Thoracic aorta (tissue), 2 donors: ENCODE results near the gene SET. TPM values are rescaled to one million over a fixed set of nuclear protein-coding genes. Genes with fewer than 3 reads are reported as not detected.
"Not testable (repeated sequence)": the region's sequence is repeated elsewhere in the genome, so short reads cannot be mapped to it uniquely, and the experiment has no call there.

Experiments used
- ATAC-seq: fragments of 150-250 bp; one replicate; pipeline ENCODE4 v1.8.0; 2017; ENCODE audit warnings: low read depth; ENCODE audit not compliant: insufficient number of reproducible peaks, low FRiP score
- DNase-seq: peaks from one replicate; pipeline ENCODE4 v3.0.0-alpha.2; 2020; ENCODE audit warnings: low spot score
- H3K27ac ChIP-seq, 2 donors: fragments of 200-600 bp; sonication (generic); 1 replicate in 1 of 2; 2 replicates in 1 of 2; pipeline ENCODE4 v1.5.1; 2016; ENCODE audit warnings: mild to moderate bottlenecking in 2 of 2, moderate library complexity in 2 of 2
- H3K27me3 ChIP-seq: fragments of 200-600 bp; sonication (generic); replicated peaks from 2 replicates; pipeline ENCODE4 v1.6.0; 2016; ENCODE audit warnings: mild to moderate bottlenecking; ENCODE audit not compliant: insufficient read depth
- H3K36me3 ChIP-seq: fragments of 200-600 bp; sonication (generic); one replicate; pipeline ENCODE4 v1.5.1; 2016
- H3K4me1 ChIP-seq, 2 donors: fragments of 200-600 bp; sonication (generic); 1 replicate in 1 of 2; 2 replicates in 1 of 2; pipeline versions ENCODE4 v1.5.1 to v1.6.0; 2016; ENCODE audit warnings: low read depth in 2 of 2, mild to moderate bottlenecking in 1 of 2; ENCODE audit not compliant: control insufficient read depth in 1 of 2
- H3K4me3 ChIP-seq: fragments of 200-600 bp; sonication (generic); 2 replicates; pipeline ENCODE4 v1.5.1; 2016; ENCODE audit warnings: mild to moderate bottlenecking
- H3K9me3 ChIP-seq: fragments of 200-600 bp; sonication (generic); 2 replicates; pipeline ENCODE4 v1.5.1; 2016
- CTCF ChIP-seq: fragments of 200-600 bp; sonication (generic); IDR thresholded peaks from one replicate; pipeline ENCODE4 v1.5.1; 2019; ENCODE audit warnings: antibody characterized with exemption
- total RNA-seq, 2 donors: library from RNA; depleted of rRNA; stranded (reverse); fragments of >200 nt; gene quantifications; one replicate each; pipeline versions ENCODE4 v1.1.0 to v1.2.3, GENCODE V29; 2016

The SET gene
- 100 to 1,000 TPM in 1 of 2 donors, 10 to 100 TPM in 1; 83.3 to 201 TPM for total RNA-seq

GRCh38 chr9:128688501-128689292 is at the start of gene SET:
TSS of gene SET (plus strand) at chr9:128689222. CDS start at chr9:128689583, 361 bp downstream.
- peaks cover 14% of the 10 kb centered on the region for H3K36me3 ChIP-seq
- peak within 1 kb of the TSS; percentile 85 to 88 for H3K27ac ChIP-seq
- DNase-seq = peak; percentile 69
- H3K9me3 ChIP-seq = no peaks in the 10 kb centered on the region
- peaks cover 16 to 28% of the 10 kb centered on the region in 2 donors for H3K4me1 ChIP-seq
- no peaks in the 10 kb centered on the region for H3K27me3 ChIP-seq
- ATAC-seq = peak; percentile 85
- TF ChIP-seq CTCF = no peak
- H3K4me3 ChIP-seq = peak within 1 kb of the TSS; percentile 92

- no peak for TF ChIP-seq CTCF
- no peaks in the 10 kb centered on the region for H3K27me3 ChIP-seq
- no peak for DNase-seq
- no peaks in the 10 kb centered on the region for H3K9me3 ChIP-seq
- no peaks in the 10 kb centered on the region for H3K36me3 ChIP-seq
- no peak for ATAC-seq
- no peak overlapping the region for H3K4me3 ChIP-seq
- peaks cover 5 to 9% of the 10 kb centered on the region in 2 donors for H3K4me1 ChIP-seq
- H3K27ac ChIP-seq = no peak overlapping the region
Observed at GRCh38 chr9:128640603-128641002, 48.4 kb upstream of the SET start.

GRCh38 chr9:128642675-128643245 is 46.3 kb upstream of the SET start:
- Histone ChIP-seq H3K4me3 (no peak overlapping the region), H3K4me1 (no peaks in the 10 kb centered on the region), H3K27ac (no peak overlapping the region), H3K27me3 (no peaks in the 10 kb centered on the region), H3K9me3 (no peaks in the 10 kb centered on the region), H3K36me3 (no peaks in the 10 kb centered on the region)
- no peak for DNase-seq
- ATAC-seq = no peak
- no peak for TF ChIP-seq CTCF

- ATAC-seq (no peak), DNase-seq (no peak)
- no peak for TF ChIP-seq CTCF
- H3K4me3 ChIP-seq = no peak overlapping the region
- H3K4me1 ChIP-seq = no peaks in the 10 kb centered on the region
- H3K36me3 ChIP-seq = no peaks in the 10 kb centered on the region
- H3K27me3 ChIP-seq = no peaks in the 10 kb centered on the region
- H3K9me3 ChIP-seq = no peaks in the 10 kb centered on the region
- H3K27ac ChIP-seq = no peak overlapping the region
Observed at GRCh38 chr9:128643519-128644300, 45.3 kb upstream of the SET start.

- not testable (repeated sequence) for H3K4me1 ChIP-seq, H3K4me3 ChIP-seq, DNase-seq, H3K27ac ChIP-seq, ATAC-seq, H3K36me3 ChIP-seq, H3K27me3 ChIP-seq, H3K9me3 ChIP-seq
Observed at GRCh38 chr9:128648206-128648605, 40.8 kb upstream of the SET start.
